ENCODE data around the gene C2CD4C.
"Not testable (repeated sequence)": the region's sequence is repeated elsewhere in the genome, so short reads cannot be mapped to it uniquely, and the experiment has no call there.

C2CD4C gene

DNA sequence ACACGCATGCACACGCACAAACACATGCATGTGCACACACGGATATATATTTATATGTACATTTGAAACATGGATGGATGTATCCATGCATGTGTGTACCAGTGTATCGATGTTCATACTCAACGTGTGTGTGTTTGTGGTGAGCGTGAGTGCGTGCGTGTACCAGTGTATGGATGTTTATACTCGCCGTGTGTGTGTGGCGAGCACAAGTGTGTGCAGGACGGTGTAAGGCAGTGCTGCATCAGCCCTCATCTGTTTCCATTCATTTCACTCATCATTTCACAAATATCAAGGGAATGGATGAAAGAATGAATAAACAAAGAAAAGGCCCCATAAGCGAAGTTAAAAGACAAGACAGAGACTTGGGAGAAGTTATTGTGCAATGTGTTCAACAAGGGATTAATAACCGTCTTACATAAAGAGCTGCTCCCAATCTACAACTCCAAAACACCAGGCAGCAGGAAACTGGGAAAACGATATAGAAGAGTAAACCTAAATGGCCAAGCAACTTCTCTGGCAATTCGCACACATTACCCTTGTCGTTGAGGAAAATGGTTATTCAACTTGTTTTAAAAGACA, 42.7 kb downstream of the C2CD4C start:
- H3K27me3 ChIP-seq: peaks cover 5% of the 10 kb centered on the region
- TF ChIP-seq, protein P1, sequence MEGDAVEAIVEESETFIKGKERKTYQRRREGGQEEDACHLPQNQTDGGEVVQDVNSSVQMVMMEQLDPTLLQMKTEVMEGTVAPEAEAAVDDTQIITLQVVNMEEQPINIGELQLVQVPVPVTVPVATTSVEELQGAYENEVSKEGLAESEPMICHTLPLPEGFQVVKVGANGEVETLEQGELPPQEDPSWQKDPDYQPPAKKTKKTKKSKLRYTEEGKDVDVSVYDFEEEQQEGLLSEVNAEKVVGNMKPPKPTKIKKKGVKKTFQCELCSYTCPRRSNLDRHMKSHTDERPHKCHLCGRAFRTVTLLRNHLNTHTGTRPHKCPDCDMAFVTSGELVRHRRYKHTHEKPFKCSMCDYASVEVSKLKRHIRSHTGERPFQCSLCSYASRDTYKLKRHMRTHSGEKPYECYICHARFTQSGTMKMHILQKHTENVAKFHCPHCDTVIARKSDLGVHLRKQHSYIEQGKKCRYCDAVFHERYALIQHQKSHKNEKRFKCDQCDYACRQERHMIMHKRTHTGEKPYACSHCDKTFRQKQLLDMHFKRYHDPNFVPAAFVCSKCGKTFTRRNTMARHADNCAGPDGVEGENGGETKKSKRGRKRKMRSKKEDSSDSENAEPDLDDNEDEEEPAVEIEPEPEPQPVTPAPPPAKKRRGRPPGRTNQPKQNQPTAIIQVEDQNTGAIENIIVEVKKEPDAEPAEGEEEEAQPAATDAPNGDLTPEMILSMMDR (IDR thresholded peaks at IDR 0.05; ENCODE audit: low read depth, low read length): no peak
- H3K4me3 ChIP-seq (ENCODE audit: low read depth, low read length): no peak overlapping the region
- no peaks in the 10 kb centered on the region for H3K9me3 ChIP-seq
- DNase-seq: no peak
- no peaks in the 10 kb centered on the region for H3K4me1 ChIP-seq
- no peaks in the 10 kb centered on the region for H3K36me3 ChIP-seq

DNA sequence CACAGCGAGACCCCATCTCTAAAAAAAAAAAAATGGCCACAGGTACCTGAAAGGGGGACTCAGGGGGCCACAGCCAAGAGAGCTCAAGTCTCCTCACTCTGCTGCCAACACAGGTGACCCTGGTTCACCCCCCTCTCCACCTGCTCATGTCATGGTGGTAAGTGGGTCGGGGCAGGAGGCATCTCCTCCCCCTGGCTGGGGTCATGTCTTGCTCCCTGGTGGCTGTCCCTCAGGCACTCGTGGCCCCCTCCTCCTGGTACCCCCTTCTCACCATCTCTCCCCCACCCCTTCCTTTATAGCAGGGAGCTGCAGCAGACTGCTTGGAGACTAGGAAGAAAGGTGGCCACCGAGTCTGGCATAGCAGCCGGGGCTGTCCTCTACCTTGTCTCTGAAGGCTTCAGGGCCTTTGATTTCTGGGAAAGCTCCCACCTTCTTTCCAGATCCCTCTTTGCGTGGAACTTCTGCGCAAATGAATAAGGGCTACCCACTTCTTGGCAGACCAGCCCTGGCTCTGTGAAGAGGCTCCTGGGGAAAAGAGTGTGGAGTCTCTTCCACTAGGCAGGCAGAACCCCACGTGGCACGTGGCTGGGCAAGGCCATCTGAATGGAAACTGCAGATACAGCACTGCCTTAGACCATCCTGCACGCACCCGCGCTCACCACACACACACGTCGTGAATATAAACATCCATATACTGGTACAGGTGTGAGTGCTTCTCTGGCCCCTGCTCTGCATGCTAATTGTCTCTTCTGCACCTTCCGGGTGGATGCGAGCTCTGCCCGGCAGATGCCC, 44.3 kb downstream of the C2CD4C start:
- TF ChIP-seq, protein P1 (IDR thresholded peaks at IDR 0.05; ENCODE audit: low read depth, low read length): no peak
- no peaks in the 10 kb centered on the region for H3K4me1 ChIP-seq
- no peaks in the 10 kb centered on the region for H3K36me3 ChIP-seq
- no peaks in the 10 kb centered on the region for H3K9me3 ChIP-seq
- H3K27me3 ChIP-seq: peaks cover 5% of the 10 kb centered on the region
- no peak for DNase-seq
- H3K4me3 ChIP-seq (ENCODE audit: low read depth, low read length): no peak overlapping the region

DNA sequence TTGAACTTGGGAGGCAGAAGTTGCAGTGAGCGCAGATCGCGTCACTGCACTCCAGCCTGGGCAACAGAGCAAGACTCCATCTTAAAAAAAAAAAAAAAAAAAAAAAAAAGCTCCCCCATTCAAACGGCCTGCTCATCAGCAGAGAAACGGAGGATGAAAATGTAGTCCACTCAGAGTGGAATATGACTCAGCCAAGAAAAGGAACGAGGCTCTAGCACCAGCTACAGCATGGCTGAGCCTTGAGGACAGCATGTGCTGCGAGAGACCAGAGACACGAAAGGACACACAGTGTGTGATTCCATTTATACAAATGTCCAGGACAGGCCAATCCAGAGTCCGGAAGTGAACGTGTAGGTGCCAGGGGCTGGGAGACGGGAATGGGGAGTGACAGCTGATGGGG, 46.3 kb downstream of the C2CD4C start:
- Histone ChIP-seq H3K4me3 (ENCODE audit: low read depth, low read length) (no peak overlapping the region), H3K4me1 (no peaks in the 10 kb centered on the region), H3K27me3 (peaks cover 5% of the 10 kb centered on the region), H3K36me3 (no peaks in the 10 kb centered on the region), H3K9me3 (no peaks in the 10 kb centered on the region)
- TF ChIP-seq, protein P1 (IDR thresholded peaks at IDR 0.05; ENCODE audit: low read depth, low read length): no peak
- DNase-seq: no peak

DNA sequence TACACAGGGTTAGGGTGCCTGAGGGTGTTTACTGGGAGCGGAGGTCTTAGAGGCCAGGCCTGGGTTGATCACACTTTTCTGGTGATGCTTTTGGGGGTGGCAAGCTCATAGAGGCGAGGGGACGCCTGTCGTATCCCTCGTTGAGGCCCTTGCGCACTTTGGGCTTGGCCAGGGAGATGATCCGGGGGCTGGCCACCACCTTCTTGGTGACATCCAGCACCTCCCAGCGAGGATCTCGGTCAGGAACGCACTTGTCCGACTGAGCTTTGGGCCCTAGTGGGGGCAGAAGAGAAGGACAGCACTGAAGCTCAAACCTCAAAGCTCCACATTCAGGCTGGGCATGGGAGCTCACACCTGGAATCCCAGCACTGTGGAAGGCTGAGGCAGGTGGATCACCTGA, 46.8 kb downstream of the C2CD4C start:
- Histone ChIP-seq H3K27me3 (peaks cover 3% of the 10 kb centered on the region), H3K9me3 (no peaks in the 10 kb centered on the region), H3K36me3 (no peaks in the 10 kb centered on the region), H3K4me3 (ENCODE audit: low read depth, low read length) (no peak overlapping the region), H3K4me1 (no peaks in the 10 kb centered on the region)
- no peak for DNase-seq
- TF ChIP-seq, protein P1 (IDR thresholded peaks at IDR 0.05; ENCODE audit: low read depth, low read length): no peak

DNA sequence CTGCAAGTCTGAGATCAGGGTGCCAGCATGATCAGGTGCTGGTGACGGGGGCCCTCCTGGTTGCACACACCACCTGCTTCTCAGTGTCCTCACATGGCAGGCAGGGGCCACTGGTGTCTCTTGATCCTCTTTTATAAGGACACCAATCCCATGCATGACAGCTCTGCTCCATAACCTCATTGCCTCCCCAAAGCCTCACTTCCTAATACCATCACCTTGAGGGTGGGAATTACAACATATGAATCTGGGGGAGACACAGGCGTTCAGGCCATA, 49.4 kb downstream of the C2CD4C start:
- no peaks in the 10 kb centered on the region for H3K4me1 ChIP-seq
- TF ChIP-seq, protein P1 (IDR thresholded peaks at IDR 0.05; ENCODE audit: low read depth, low read length): no peak
- H3K9me3 ChIP-seq: no peaks in the 10 kb centered on the region; the same call in 1 of the 2 replicates
- H3K27me3 ChIP-seq: no peaks in the 10 kb centered on the region
- no peak overlapping the region for H3K4me3 ChIP-seq (ENCODE audit: low read depth, low read length)
- no peak for DNase-seq
- no peaks in the 10 kb centered on the region for H3K36me3 ChIP-seq

DNA sequence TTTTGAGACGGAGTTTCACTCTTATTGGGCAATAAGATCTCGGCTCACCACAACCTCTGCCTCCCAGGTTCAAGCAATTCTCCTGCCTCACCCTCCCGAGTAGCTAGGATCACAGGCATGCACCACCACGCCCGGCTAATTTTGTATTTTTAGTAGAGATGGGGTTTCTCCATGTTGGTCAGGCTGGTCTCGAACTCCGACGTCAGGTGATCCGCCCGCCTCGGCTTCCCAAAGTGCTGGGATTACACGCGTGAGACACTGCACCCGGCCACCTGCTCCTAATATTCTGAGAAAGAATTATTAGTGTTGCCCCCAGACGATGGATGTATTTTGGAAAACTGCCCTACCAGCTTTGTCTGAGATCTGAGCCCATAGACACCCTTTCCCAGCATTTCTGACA, 53.4 kb downstream of the C2CD4C start:
- not testable (repeated sequence) for DNase-seq; H3K27me3 ChIP-seq; H3K4me3 ChIP-seq (ENCODE audit: low read depth, low read length); H3K36me3 ChIP-seq; H3K9me3 ChIP-seq; H3K4me1 ChIP-seq

Measured in BE2C (cell line).